Fibroblast of mammary gland (primary cell): ENCODE data around the gene ZNF746.
A peak's percentile ranks its signal among the peaks of the same experiment; 100 is the strongest.

ENCODE experiments used
- DNase-seq: peaks from one replicate; pipeline ENCODE4 v3.0.0-alpha.2; 2010; ENCODE audit warnings: low read depth
- H3K4me3 ChIP-seq: 2 replicates; pipeline ENCODE4 v1.5.1; 2011; ENCODE audit warnings: low read depth, mild to moderate bottlenecking, low read length, moderate library complexity; ENCODE audit not compliant: control insufficient read depth
- CTCF ChIP-seq: conservative IDR thresholded peaks from 2 replicates; pipeline ENCODE4 v1.5.1; 2011; ENCODE audit warnings: low read depth, low read length, inconsistent platforms; ENCODE audit not compliant: control insufficient read depth, insufficient read depth

Gene ZNF746

GRCh38 chr7:149430192-149430591 is 67.4 kb downstream of the ZNF746 start:
- TF ChIP-seq CTCF: no peak
- no peak for DNase-seq
- H3K4me3 ChIP-seq: no peak overlapping the region

DNA sequence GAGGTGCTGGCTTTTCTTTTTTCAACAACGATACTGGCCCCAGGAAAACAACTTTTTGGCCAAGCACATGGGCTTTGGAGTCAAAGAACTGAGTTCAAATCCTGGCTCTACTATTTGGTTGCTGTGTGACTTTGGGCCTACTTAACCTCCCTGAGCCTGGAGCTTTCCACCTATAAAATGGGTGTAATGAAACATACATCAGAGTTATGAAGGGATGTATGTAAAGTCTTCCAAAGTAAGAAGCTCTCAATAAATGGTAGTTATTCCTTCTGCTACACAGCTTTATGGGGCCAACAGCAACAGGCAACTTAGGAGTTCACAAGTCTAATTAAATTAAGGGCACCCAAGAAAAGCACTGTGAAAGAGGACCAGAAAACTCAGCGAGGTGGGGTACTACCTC is 69.7 kb downstream of the ZNF746 start:
- no peak for TF ChIP-seq CTCF
- no peak overlapping the region for H3K4me3 ChIP-seq
- DNase-seq: no peak

DNA sequence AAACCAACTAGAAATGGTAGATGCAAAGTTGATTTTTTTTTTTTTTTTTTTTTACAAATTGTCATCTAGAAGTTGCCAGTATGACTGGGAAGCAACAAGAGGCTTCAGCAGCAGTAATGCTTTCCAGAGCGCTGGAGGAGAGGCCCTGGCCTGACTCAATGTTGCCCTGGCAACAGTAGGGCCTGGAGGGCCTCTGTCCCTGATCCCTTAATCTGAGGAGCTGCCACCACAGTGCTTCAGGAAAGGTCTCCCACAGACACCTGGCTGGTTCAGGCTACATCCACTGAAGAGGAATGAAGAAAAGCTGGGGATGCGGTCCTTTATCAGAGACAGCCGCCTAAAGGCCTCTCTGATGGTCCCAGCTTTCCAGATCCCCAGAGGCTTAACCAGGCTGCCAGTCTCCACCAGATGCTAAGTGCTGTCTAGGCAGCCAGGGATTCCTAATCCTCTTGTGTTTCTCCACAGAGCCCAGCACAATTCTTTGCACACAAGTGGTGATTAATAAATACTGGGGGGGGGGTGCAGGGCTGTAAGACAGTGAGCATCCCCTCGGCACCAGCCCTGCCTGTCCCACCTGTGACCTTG is 70.4 kb downstream of the ZNF746 start:
- DNase-seq: no peak
- H3K4me3 ChIP-seq: no peak overlapping the region

DNA sequence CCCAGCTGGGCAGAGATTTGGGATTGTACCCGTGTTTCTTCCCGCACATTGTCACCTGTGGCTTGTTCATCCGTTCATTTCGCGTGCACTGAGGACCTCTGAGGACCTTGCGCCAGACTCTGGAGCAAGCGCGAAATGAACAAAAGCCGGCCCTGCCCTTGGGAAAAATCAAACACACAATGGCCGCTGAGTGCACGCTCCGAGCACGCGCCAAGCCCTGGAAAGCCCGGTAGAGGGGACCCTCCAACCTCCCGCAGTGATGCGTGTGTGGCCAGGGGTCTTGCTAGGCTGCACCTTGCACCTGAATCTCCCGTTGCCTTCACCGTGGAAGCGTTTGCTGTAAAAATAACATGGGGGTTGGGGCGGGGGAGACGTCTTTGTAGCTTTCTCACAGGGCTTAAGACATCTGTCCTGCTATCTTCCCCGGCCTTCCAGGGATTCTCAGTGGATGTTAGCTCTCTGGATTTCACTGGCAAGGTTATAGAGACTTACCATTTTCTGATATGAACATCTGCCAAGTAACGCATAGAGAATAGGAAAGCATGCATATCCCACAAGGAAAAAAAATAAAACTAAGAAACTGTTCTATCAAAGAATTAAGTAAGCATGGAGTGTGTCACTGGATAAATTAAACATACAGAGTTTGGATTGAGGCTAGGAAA is 74.0 kb downstream of the ZNF746 start:
- H3K4me3 ChIP-seq: no peak overlapping the region
- TF ChIP-seq CTCF: no peak
- DNase-seq: no peak

More for the DNA sequence above, 70.4 kb downstream of the ZNF746 start:
- TF ChIP-seq CTCF: no peak

- TF ChIP-seq CTCF: no peak
- no peak for DNase-seq
- H3K4me3 ChIP-seq: peak overlapping the region; percentile 41
These were observed 74.7 kb downstream of the ZNF746 start for GRCh38 chr7:149422914-149423301.
